Endometrium (tissue), 2 donors: ENCODE data around the gene TENM4.
A peak's percentile ranks its signal among the peaks of the same experiment; 100 is the strongest.

Experiments
- FAIRE-seq: peaks from 2 replicates; lab custom pipeline; 2012; peaks lifted over from hg19 to GRCh38; lab: Jason Lieb, UNC
- donor health status: control.
- donor health status: control.

Gene TENM4

GRCh38 chr11:78806214-78807004, 634.4 kb downstream of the TENM4 start:
- no peak for FAIRE-seq

- no peak for FAIRE-seq
Observed at GRCh38 chr11:78804991-78805390, 635.8 kb downstream of the TENM4 start.

GRCh38 chr11:78803995-78804394, 636.8 kb downstream of the TENM4 start:
- no peak for FAIRE-seq

- no peak for FAIRE-seq
Observed at GRCh38 chr11:78802058-78802761, 638.6 kb downstream of the TENM4 start.

GRCh38 chr11:78801161-78801884, 639.5 kb downstream of the TENM4 start:
- FAIRE-seq: no peak

GRCh38 chr11:78800756-78801155, 640.1 kb downstream of the TENM4 start:
- FAIRE-seq: no peak

GRCh38 chr11:78800096-78800690, 640.6 kb downstream of the TENM4 start:
- FAIRE-seq: no peak

- FAIRE-seq: no peak
Observed at GRCh38 chr11:78798663-78799062, 642.2 kb downstream of the TENM4 start.

- FAIRE-seq: no peak
Observed at GRCh38 chr11:78797559-78797958, 643.3 kb downstream of the TENM4 start.

- FAIRE-seq: peak; percentile 64
Observed at GRCh38 chr11:78796956-78797355, 643.9 kb downstream of the TENM4 start.

- FAIRE-seq: no peak
Observed at GRCh38 chr11:78795621-78796261, 645.1 kb downstream of the TENM4 start.

GRCh38 chr11:78791964-78792363, 648.9 kb downstream of the TENM4 start:
- no peak for FAIRE-seq

GRCh38 chr11:78791254-78791653, 649.6 kb downstream of the TENM4 start:
- no peak for FAIRE-seq

- FAIRE-seq: no peak
Observed at GRCh38 chr11:78790784-78791183, 650.0 kb downstream of the TENM4 start.

- FAIRE-seq: no peak
Observed at GRCh38 chr11:78789375-78789774, 651.5 kb downstream of the TENM4 start.

GRCh38 chr11:78788533-78788932, 652.3 kb downstream of the TENM4 start:
- FAIRE-seq: no peak

- no peak for FAIRE-seq
Observed at GRCh38 chr11:78787696-78788095, 653.1 kb downstream of the TENM4 start.

- no peak for FAIRE-seq
Observed at GRCh38 chr11:78786746-78787145, 654.1 kb downstream of the TENM4 start.

- no peak for FAIRE-seq
Observed at GRCh38 chr11:78786086-78786485, 654.7 kb downstream of the TENM4 start.

GRCh38 chr11:78784321-78785061, 656.3 kb downstream of the TENM4 start:
- FAIRE-seq: no peak

- no peak for FAIRE-seq
Observed at GRCh38 chr11:78783846-78784245, 657.0 kb downstream of the TENM4 start.
